HEK293T (cell line): ENCODE measurements around the gene STIM1.
"Not testable (repeated sequence)": the region's sequence is repeated elsewhere in the genome, so short reads cannot be mapped to it uniquely, and the experiment has no call there.

Experiments
- CTCF ChIA-PET: fragments of 350-600 bp; formaldehyde crosslinking; extraction: SDS; loops from one replicate; lab custom pipeline; 2021; ENCODE audit warnings: antibody characterized with exemption, inconsistent platforms; lab: Yijun Ruan, JAX
- POLR2A ChIA-PET: fragments of 350-600 bp; formaldehyde crosslinking; extraction: SDS; loops from one replicate; lab custom pipeline; 2020; ENCODE audit warnings: antibody characterized with exemption, inconsistent platforms; lab: Yijun Ruan, JAX
- DNase-seq: peaks from one replicate; pipeline ENCODE4 v3.0.0; 2012; ENCODE audit warnings: mixed read lengths; ENCODE audit errors: extremely low spot score
- ARNT ChIP-seq: fragments of 450-650 bp; IDR thresholded peaks from 2 replicates; pipeline ENCODE4 v1.6.1; 2017; ENCODE audit warnings: mild to moderate bottlenecking
- BHLHE40 ChIP-seq: fragments of 450-650 bp; IDR thresholded peaks from 2 replicates; pipeline ENCODE4 v1.6.1; 2016; ENCODE audit warnings: mild to moderate bottlenecking, moderate library complexity, borderline replicate concordance
- CTBP1 ChIP-seq: fragments of 450-650 bp; IDR thresholded peaks from 2 replicates; pipeline ENCODE4 v1.6.1; 2016; ENCODE audit warnings: borderline replicate concordance
- ELF4 ChIP-seq: fragments of 450-650 bp; IDR thresholded peaks from 2 replicates; pipeline ENCODE4 v1.6.1; 2017; ENCODE audit warnings: antibody characterized with exemption
- FOXA1 ChIP-seq: fragments of 450-650 bp; IDR thresholded peaks from 2 replicates; pipeline ENCODE4 v1.6.1; 2016; ENCODE audit warnings: mild to moderate bottlenecking
- FOXK2 ChIP-seq: fragments of 450-650 bp; IDR thresholded peaks from 2 replicates; pipeline ENCODE4 v1.6.1; 2016; ENCODE audit warnings: mild to moderate bottlenecking
- FOXM1 ChIP-seq: fragments of 450-650 bp; IDR thresholded peaks from 2 replicates; pipeline ENCODE4 v1.6.1; 2017; ENCODE audit warnings: mild to moderate bottlenecking, borderline replicate concordance
- HDGF ChIP-seq: fragments of 450-650 bp; IDR thresholded peaks from 2 replicates; pipeline ENCODE4 v1.6.1; 2017; ENCODE audit warnings: antibody characterized with exemption, borderline replicate concordance
- L3MBTL2 ChIP-seq: fragments of 450-650 bp; conservative IDR thresholded peaks from 2 replicates; pipeline ENCODE4 v1.6.1; 2016; ENCODE audit warnings: mild to moderate bottlenecking
- LEF1 ChIP-seq: fragments of 450-650 bp; IDR thresholded peaks from 2 replicates; pipeline ENCODE4 v1.6.1; 2017; ENCODE audit warnings: mild to moderate bottlenecking, borderline replicate concordance
- NFRKB ChIP-seq: fragments of 450-650 bp; IDR thresholded peaks from 2 replicates; pipeline ENCODE4 v1.6.1; 2016; ENCODE audit warnings: mild to moderate bottlenecking, moderate library complexity
- SP1 ChIP-seq: fragments of 450-650 bp; IDR thresholded peaks from 2 replicates; pipeline ENCODE4 v1.6.1; 2017
- SUZ12 ChIP-seq: fragments of 450-650 bp; IDR thresholded peaks from 2 replicates; pipeline ENCODE4 v1.6.1; 2016; ENCODE audit warnings: mild to moderate bottlenecking
- TARDBP ChIP-seq: fragments of 450-650 bp; IDR thresholded peaks from 2 replicates; pipeline ENCODE4 v1.6.1; 2016
- ZNF384 ChIP-seq: fragments of 450-650 bp; IDR thresholded peaks from 2 replicates; pipeline ENCODE4 v1.6.1; 2016
- TF ChIP-seq, protein P1 (sequence below): fragments of 450-650 bp; IDR thresholded peaks from 2 replicates; pipeline ENCODE4 v1.6.1; 2016

STIM1 gene

GRCh38 chr11:4048340-4048739 is 192.9 kb downstream of the STIM1 start:
- DNase-seq: no peak
- ChIA-PET POLR2A (no interaction called here), CTCF (interaction anchor here (0.5 kb wide), 1 partner anchor 39 kb away, joined by 8 read pairs; no protein-coding TSS in a partner anchor)
- TF ChIP-seq SUZ12 (no peak), HDGF (no peak), ELF4 (no peak), BHLHE40 (no peak), ARNT (no peak), FOXK2 (no peak), ZNF384 (no peak), LEF1 (no peak)

GRCh38 chr11:4049006-4049405 is 193.5 kb downstream of the STIM1 start:
- POLR2A ChIA-PET: no interaction called here
- TF ChIP-seq ELF4: no peak
- TF ChIP-seq BHLHE40: no peak
- no peak for TF ChIP-seq HDGF
- no peak for TF ChIP-seq FOXA1
- TF ChIP-seq SP1: no peak
- TF ChIP-seq TARDBP: no peak
- no peak for TF ChIP-seq ZNF384
- no peak for TF ChIP-seq FOXM1
- no peak for TF ChIP-seq CTBP1
- no peak for TF ChIP-seq ARNT
- no peak for TF ChIP-seq NFRKB
- no peak for TF ChIP-seq FOXK2
- TF ChIP-seq, protein P1, sequence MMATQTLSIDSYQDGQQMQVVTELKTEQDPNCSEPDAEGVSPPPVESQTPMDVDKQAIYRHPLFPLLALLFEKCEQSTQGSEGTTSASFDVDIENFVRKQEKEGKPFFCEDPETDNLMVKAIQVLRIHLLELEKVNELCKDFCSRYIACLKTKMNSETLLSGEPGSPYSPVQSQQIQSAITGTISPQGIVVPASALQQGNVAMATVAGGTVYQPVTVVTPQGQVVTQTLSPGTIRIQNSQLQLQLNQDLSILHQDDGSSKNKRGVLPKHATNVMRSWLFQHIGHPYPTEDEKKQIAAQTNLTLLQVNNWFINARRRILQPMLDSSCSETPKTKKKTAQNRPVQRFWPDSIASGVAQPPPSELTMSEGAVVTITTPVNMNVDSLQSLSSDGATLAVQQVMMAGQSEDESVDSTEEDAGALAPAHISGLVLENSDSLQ: no peak
- TF ChIP-seq SUZ12: no peak
- TF ChIP-seq L3MBTL2: no peak
- no peak for TF ChIP-seq LEF1
- CTCF ChIA-PET: interaction anchor here (0.5 kb wide), 1 partner anchor 39 kb away, joined by 8 read pairs; no protein-coding TSS in a partner anchor
- DNase-seq: no peak

DNA sequence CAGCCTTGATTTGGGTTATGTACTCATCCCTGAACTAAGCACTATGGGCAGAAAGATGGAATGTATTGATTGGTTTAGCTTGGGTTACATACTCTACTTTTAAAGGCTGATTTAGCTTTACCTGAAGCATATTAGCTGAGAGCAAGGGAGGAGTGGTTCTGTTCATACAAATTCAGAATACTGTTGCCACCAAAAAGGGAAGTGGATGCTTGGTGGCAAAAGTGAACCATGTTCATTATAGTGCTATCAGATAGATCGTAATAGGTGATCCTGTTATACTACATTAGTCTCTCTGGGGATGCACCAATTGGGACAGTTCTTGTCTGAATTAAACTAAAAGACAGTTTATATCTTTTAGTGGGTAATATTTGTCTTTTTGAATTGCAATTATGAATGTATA is 194.7 kb downstream of the STIM1 start:
- no peak for TF ChIP-seq TARDBP
- TF ChIP-seq L3MBTL2: no peak
- TF ChIP-seq NFRKB: no peak
- no peak for TF ChIP-seq SUZ12
- no peak for TF ChIP-seq BHLHE40
- no peak for TF ChIP-seq FOXA1
- CTCF ChIA-PET: no interaction called here
- POLR2A ChIA-PET: no interaction called here
- DNase-seq: no peak

DNA sequence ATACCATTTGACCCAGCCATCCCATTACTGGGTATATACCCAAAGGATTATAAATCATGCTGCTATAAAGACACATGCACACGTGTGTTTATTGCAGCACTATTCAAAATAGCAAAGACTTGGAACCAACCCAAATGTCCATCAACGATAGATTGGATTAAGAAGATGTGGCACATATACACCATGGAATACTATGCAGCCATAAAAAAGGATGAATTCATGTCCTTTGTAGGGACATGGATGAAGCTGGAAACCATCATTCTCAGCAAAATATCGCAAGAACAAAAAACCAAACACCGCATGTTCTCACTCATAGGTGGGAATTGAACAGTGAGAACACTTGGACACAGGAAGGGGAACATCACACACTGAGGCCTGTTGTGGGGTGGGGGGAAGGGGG is 197.7 kb downstream of the STIM1 start:
- CTCF ChIA-PET, POLR2A ChIA-PET, DNase-seq: not testable (repeated sequence)

GRCh38 chr11:4054643-4055042 is 199.2 kb downstream of the STIM1 start:
- CTCF ChIA-PET: no interaction called here
- POLR2A ChIA-PET: interaction anchor here (0.7 kb wide), 1 partner anchor 215 kb away, joined by 3 read pairs; no protein-coding TSS in a partner anchor
- DNase-seq: no peak
- no peak for TF ChIP-seq ELF4
- TF ChIP-seq FOXA1: no peak
- TF ChIP-seq L3MBTL2: no peak
- TF ChIP-seq ARNT: no peak
- TF ChIP-seq BHLHE40: no peak

GRCh38 chr11:4059424-4059823 is 204.0 kb downstream of the STIM1 start:
- no peak for DNase-seq
- TF ChIP-seq CTBP1 (no peak), TARDBP (no peak), SP1 (no peak), NFRKB (no peak), ZNF384 (no peak), ELF4 (no peak), ARNT (no peak)
- ChIA-PET CTCF (no interaction called here), POLR2A (no interaction called here)

GRCh38 chr11:4060182-4060923 is 204.9 kb downstream of the STIM1 start:
- TF ChIP-seq ZNF384 (no peak), HDGF (no peak), ARNT (no peak), SUZ12 (no peak), FOXM1 (no peak), TARDBP (no peak), BHLHE40 (no peak), CTBP1 (no peak), FOXK2 (no peak), LEF1 (no peak), SP1 (no peak), FOXA1 (no peak), NFRKB (no peak)
- CTCF ChIA-PET: interaction anchor here (0.6 to 1.7 kb wide), 3 partner anchors 13 to 64 kb away, joined by 4 to 8 read pairs (median 4); no protein-coding TSS in a partner anchor
- POLR2A ChIA-PET: no interaction called here
- no peak for DNase-seq

GRCh38 chr11:4061700-4062099 is 206.2 kb downstream of the STIM1 start:
- no peak for DNase-seq
- POLR2A ChIA-PET: no interaction called here
- CTCF ChIA-PET: interaction anchor here (1.4 to 1.7 kb wide), 2 partner anchors 11 to 20 kb away, joined by 4 to 8 read pairs; no protein-coding TSS in a partner anchor
- TF ChIP-seq ZNF384 (no peak), FOXA1 (no peak), SP1 (no peak), LEF1 (no peak), L3MBTL2 (no peak), ARNT (no peak), ELF4 (no peak), CTBP1 (no peak), BHLHE40 (no peak)
- TF ChIP-seq, protein P1: no peak
